Thoracic aorta (tissue), 2 donors: ENCODE results near the gene PHF2. TPM values are rescaled to one million over a fixed set of nuclear protein-coding genes. Genes with fewer than 3 reads are reported as not detected.

Experiments used
- ATAC-seq: fragments of 150-250 bp; one replicate; pipeline ENCODE4 v1.8.0; 2017; ENCODE audit warnings: low read depth; ENCODE audit not compliant: insufficient number of reproducible peaks, low FRiP score
- DNase-seq: peaks from one replicate; pipeline ENCODE4 v3.0.0-alpha.2; 2020; ENCODE audit warnings: low spot score
- H3K27ac ChIP-seq, 2 donors: fragments of 200-600 bp; sonication (generic); 1 replicate in 1 of 2; 2 replicates in 1 of 2; pipeline ENCODE4 v1.5.1; 2016; ENCODE audit warnings: mild to moderate bottlenecking in 2 of 2, moderate library complexity in 2 of 2
- H3K27me3 ChIP-seq: fragments of 200-600 bp; sonication (generic); replicated peaks from 2 replicates; pipeline ENCODE4 v1.6.0; 2016; ENCODE audit warnings: mild to moderate bottlenecking; ENCODE audit not compliant: insufficient read depth
- H3K36me3 ChIP-seq: fragments of 200-600 bp; sonication (generic); one replicate; pipeline ENCODE4 v1.5.1; 2016
- H3K4me1 ChIP-seq, 2 donors: fragments of 200-600 bp; sonication (generic); 1 replicate in 1 of 2; 2 replicates in 1 of 2; pipeline versions ENCODE4 v1.5.1 to v1.6.0; 2016; ENCODE audit warnings: low read depth in 2 of 2, mild to moderate bottlenecking in 1 of 2; ENCODE audit not compliant: control insufficient read depth in 1 of 2
- H3K4me3 ChIP-seq: fragments of 200-600 bp; sonication (generic); 2 replicates; pipeline ENCODE4 v1.5.1; 2016; ENCODE audit warnings: mild to moderate bottlenecking
- H3K9me3 ChIP-seq: fragments of 200-600 bp; sonication (generic); 2 replicates; pipeline ENCODE4 v1.5.1; 2016
- total RNA-seq, 2 donors: library from RNA; depleted of rRNA; stranded (reverse); fragments of >200 nt; gene quantifications; one replicate each; pipeline versions ENCODE4 v1.1.0 to v1.2.3, GENCODE V29; 2016
- TF ChIP-seq, protein P1 (sequence below): fragments of 200-600 bp; sonication (generic); IDR thresholded peaks from one replicate; pipeline ENCODE4 v1.5.1; 2019; ENCODE audit warnings: antibody characterized with exemption

Gene PHF2
- total RNA-seq, 2 donors from 2014 or later: 29.9 to 36.6 TPM

GRCh38 chr9:93712896-93713295, 136.5 kb downstream of the PHF2 start:
- ATAC-seq (no peak), DNase-seq (no peak)
- no peak overlapping the region for H3K27ac ChIP-seq
- TF ChIP-seq, protein P1, sequence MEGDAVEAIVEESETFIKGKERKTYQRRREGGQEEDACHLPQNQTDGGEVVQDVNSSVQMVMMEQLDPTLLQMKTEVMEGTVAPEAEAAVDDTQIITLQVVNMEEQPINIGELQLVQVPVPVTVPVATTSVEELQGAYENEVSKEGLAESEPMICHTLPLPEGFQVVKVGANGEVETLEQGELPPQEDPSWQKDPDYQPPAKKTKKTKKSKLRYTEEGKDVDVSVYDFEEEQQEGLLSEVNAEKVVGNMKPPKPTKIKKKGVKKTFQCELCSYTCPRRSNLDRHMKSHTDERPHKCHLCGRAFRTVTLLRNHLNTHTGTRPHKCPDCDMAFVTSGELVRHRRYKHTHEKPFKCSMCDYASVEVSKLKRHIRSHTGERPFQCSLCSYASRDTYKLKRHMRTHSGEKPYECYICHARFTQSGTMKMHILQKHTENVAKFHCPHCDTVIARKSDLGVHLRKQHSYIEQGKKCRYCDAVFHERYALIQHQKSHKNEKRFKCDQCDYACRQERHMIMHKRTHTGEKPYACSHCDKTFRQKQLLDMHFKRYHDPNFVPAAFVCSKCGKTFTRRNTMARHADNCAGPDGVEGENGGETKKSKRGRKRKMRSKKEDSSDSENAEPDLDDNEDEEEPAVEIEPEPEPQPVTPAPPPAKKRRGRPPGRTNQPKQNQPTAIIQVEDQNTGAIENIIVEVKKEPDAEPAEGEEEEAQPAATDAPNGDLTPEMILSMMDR: no peak
- H3K4me3 ChIP-seq: no peak overlapping the region
- no peaks in the 10 kb centered on the region for H3K36me3 ChIP-seq
- no peaks in the 10 kb centered on the region for H3K27me3 ChIP-seq
- H3K9me3 ChIP-seq: no peaks in the 10 kb centered on the region
- peaks cover 0 to 7% of the 10 kb centered on the region in 2 donors for H3K4me1 ChIP-seq

DNA sequence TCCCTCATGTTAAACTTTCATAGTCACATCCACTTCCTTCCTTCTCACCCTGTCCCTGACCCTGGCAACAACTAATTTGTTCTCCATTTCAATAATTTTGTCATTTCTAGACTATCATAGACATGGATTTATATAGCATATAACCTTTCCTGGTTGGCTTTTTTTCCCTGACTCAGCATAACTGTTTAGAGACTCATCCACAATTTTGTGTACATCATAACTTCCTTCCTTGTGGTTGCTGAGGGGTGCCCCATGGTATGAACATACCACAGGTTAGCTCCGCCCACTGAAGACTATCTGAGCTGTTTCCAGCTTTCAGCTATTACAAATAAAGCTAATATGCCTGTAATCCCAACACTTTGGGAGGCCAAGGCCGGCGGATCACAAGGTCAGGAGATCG, 137.3 kb downstream of the PHF2 start:
- H3K27ac ChIP-seq: no peak overlapping the region
- H3K36me3 ChIP-seq: no peaks in the 10 kb centered on the region
- H3K9me3 ChIP-seq: no peaks in the 10 kb centered on the region
- H3K27me3 ChIP-seq: no peaks in the 10 kb centered on the region
- no peak overlapping the region for H3K4me3 ChIP-seq
- TF ChIP-seq, protein P1: no peak
- ATAC-seq (no peak), DNase-seq (no peak)
- H3K4me1 ChIP-seq: peaks cover 0 to 2% of the 10 kb centered on the region in 2 donors

- H3K36me3 ChIP-seq: no peaks in the 10 kb centered on the region
- H3K27me3 ChIP-seq: no peaks in the 10 kb centered on the region
- H3K4me1 ChIP-seq: no peaks in the 10 kb centered on the region
- H3K4me3 ChIP-seq: no peak overlapping the region
- TF ChIP-seq, protein P1: no peak
- H3K9me3 ChIP-seq: no peaks in the 10 kb centered on the region
- DNase-seq: no peak
- ATAC-seq: no peak
- H3K27ac ChIP-seq: no peak overlapping the region
Measured at GRCh38 chr9:93721417-93721965, 145.1 kb downstream of the PHF2 start.

GRCh38 chr9:93724852-93725251, 148.5 kb downstream of the PHF2 start:
- DNase-seq (no peak), ATAC-seq (no peak)
- Histone ChIP-seq H3K27me3 (no peaks in the 10 kb centered on the region), H3K9me3 (no peaks in the 10 kb centered on the region), H3K4me1 (no peaks in the 10 kb centered on the region), H3K4me3 (no peak overlapping the region), H3K27ac (no peak overlapping the region), H3K36me3 (no peaks in the 10 kb centered on the region)
- TF ChIP-seq, protein P1: no peak

DNA sequence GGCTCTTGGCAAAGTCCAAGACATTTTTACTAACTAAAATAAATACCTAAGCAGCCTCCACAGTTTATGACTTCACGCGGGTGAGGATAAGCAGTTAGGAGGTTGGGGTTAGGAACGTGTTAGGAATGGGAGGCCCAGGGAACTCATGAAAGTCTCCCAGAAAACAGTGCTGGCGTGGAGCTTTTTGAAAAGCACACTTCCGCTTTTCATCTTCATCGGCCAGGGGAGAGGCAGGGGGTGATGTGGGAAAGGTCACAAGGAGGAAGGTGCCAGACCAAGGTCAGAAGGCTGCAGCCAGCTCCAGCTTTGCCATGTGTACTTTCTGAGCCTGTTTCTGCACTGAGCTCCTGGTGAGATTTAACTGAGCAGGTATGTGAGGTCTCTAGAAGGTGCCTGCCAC, 149.0 kb downstream of the PHF2 start:
- Histone ChIP-seq H3K4me1 (no peaks in the 10 kb centered on the region), H3K36me3 (no peaks in the 10 kb centered on the region), H3K9me3 (no peaks in the 10 kb centered on the region), H3K27me3 (no peaks in the 10 kb centered on the region), H3K4me3 (no peak overlapping the region), H3K27ac (no peak overlapping the region)
- DNase-seq: no peak
- TF ChIP-seq, protein P1: no peak
- no peak for ATAC-seq
